Fibroblast of the conjunctiva (primary cell): ENCODE measurements around the gene SPATA32.
A peak's percentile ranks its signal among the peaks of the same experiment; 100 is the strongest.
"Not testable (repeated sequence)": the region's sequence is repeated elsewhere in the genome, so short reads cannot be mapped to it uniquely, and the experiment has no call there.

ENCODE experiments used
- DNase-seq: peaks from one replicate; pipeline ENCODE4 v3.0.0-alpha.2; 2010; ENCODE audit warnings: low read depth

Gene SPATA32

GRCh38 chr17:45270828-45271418, 9.0 kb upstream of the SPATA32 start:
- DNase-seq = no peak

GRCh38 chr17:45269912-45270311, 8.0 kb upstream of the SPATA32 start:
- DNase-seq = no peak

- DNase-seq = no peak
Measured at GRCh38 chr17:45267436-45268055, 5.7 kb upstream of the SPATA32 start.

- DNase-seq = no peak
Measured at GRCh38 chr17:45266372-45266926, 4.6 kb upstream of the SPATA32 start.

GRCh38 chr17:45265821-45266220, 3.9 kb upstream of the SPATA32 start:
- DNase-seq = peak; percentile 76

- DNase-seq = no peak
Measured at GRCh38 chr17:45264988-45265387, 3.1 kb upstream of the SPATA32 start.

GRCh38 chr17:45264430-45264829, 2.5 kb upstream of the SPATA32 start:
- no peak for DNase-seq

- DNase-seq = no peak
Measured at GRCh38 chr17:45263477-45263860, 1.6 kb upstream of the SPATA32 start.

GRCh38 chr17:45262516-45263476, 902 bp upstream of the SPATA32 start:
- DNase-seq = no peak

- no peak for DNase-seq
Measured at GRCh38 chr17:45260204-45260783, 1.6 kb downstream of the SPATA32 start.

- no peak for DNase-seq
Measured at GRCh38 chr17:45258981-45259380, 2.9 kb downstream of the SPATA32 start.

GRCh38 chr17:45257115-45257514, 4.8 kb downstream of the SPATA32 start:
- DNase-seq = no peak

- no peak for DNase-seq
Measured at GRCh38 chr17:45256114-45256966, 5.6 kb downstream of the SPATA32 start.

- no peak for DNase-seq
Measured at GRCh38 chr17:45255358-45255757, 6.5 kb downstream of the SPATA32 start.

- no peak for DNase-seq
Measured at GRCh38 chr17:45253879-45254278, 8.0 kb downstream of the SPATA32 start.

GRCh38 chr17:45253237-45253636, 8.7 kb downstream of the SPATA32 start:
- DNase-seq = not testable (repeated sequence)

- DNase-seq = no peak
Measured at GRCh38 chr17:45251931-45252330, 10.0 kb downstream of the SPATA32 start.

- DNase-seq = no peak
Measured at GRCh38 chr17:45248132-45248957, 13.5 kb downstream of the SPATA32 start.

- DNase-seq = peak; percentile 45
Measured at GRCh38 chr17:45247429-45248131, 14.3 kb downstream of the SPATA32 start.
